ENCODE data around the gene CSNK1G1.
"Not testable (repeated sequence)": the region's sequence is repeated elsewhere in the genome, so short reads cannot be mapped to it uniquely, and the experiment has no call there.

The CSNK1G1 gene

GRCh38 chr15:64355944-64356709 lies at the start of gene CSNK1G1:
TSS of gene CSNK1G1 (minus strand) at chr15:64356173. CDS start at chr15:64300499, 55,674 bp downstream.
- no peaks in the 10 kb centered on the region for H3K9me3 ChIP-seq (ENCODE audit: control insufficient read depth, insufficient read depth, low read length)
- peak within 1 kb of the TSS; percentile 96 for H3K4me3 ChIP-seq (ENCODE audit: low read depth, low read length)
- peaks cover 2% of the 10 kb centered on the region for H3K4me1 ChIP-seq (ENCODE audit: control insufficient read depth, insufficient read depth, low read length)
- H3K36me3 ChIP-seq (ENCODE audit: control insufficient read depth, insufficient read depth, low read length) = no peaks in the 10 kb centered on the region
- H3K27me3 ChIP-seq (ENCODE audit: control insufficient read depth, insufficient read depth, low read length) = no peaks in the 10 kb centered on the region
- H3K9ac ChIP-seq (ENCODE audit: low read depth, low read length) = peak within 1 kb of the TSS; percentile 94

GRCh38 chr15:64400583-64400982 lies 44.6 kb upstream of the CSNK1G1 start:
- Histone ChIP-seq H3K27me3 (ENCODE audit: control insufficient read depth, insufficient read depth, low read length) (no peaks in the 10 kb centered on the region), H3K4me3 (ENCODE audit: low read depth, low read length) (no peak overlapping the region), H3K4me1 (ENCODE audit: control insufficient read depth, insufficient read depth, low read length) (no peaks in the 10 kb centered on the region), H3K9me3 (ENCODE audit: control insufficient read depth, insufficient read depth, low read length) (no peaks in the 10 kb centered on the region), H3K9ac (ENCODE audit: low read depth, low read length) (no peak overlapping the region), H3K36me3 (ENCODE audit: control insufficient read depth, insufficient read depth, low read length) (peaks cover 17% of the 10 kb centered on the region)

GRCh38 chr15:64398575-64398974 lies 42.6 kb upstream of the CSNK1G1 start:
- Histone ChIP-seq H3K4me1 (ENCODE audit: control insufficient read depth, insufficient read depth, low read length) (no peaks in the 10 kb centered on the region), H3K9ac (ENCODE audit: low read depth, low read length) (no peak overlapping the region), H3K9me3 (ENCODE audit: control insufficient read depth, insufficient read depth, low read length) (no peaks in the 10 kb centered on the region), H3K36me3 (ENCODE audit: control insufficient read depth, insufficient read depth, low read length) (peaks cover 13% of the 10 kb centered on the region), H3K27me3 (ENCODE audit: control insufficient read depth, insufficient read depth, low read length) (no peaks in the 10 kb centered on the region), H3K4me3 (ENCODE audit: low read depth, low read length) (no peak overlapping the region)

DNA sequence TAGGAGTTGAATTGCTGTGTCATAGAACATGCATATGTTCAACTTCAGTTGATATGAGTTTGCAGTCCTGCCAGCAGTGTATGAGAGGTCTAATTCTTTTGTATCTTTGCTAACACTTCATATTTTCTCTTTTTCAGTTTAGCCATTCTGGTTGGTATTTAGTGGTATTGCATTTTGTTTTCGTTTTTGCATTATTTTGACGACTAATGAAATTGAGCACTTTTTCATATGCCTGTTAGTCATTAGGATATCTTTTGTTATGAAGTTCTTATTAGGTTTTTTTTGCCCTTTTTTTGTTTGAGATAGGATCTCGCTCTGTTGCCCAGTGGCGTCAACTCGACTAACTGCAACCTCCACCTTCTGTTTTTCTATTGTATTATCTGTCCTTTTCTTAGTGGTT lies 40.8 kb upstream of the CSNK1G1 start:
- no peak overlapping the region for H3K4me3 ChIP-seq (ENCODE audit: low read depth, low read length)
- H3K36me3 ChIP-seq (ENCODE audit: control insufficient read depth, insufficient read depth, low read length) = peaks cover 15% of the 10 kb centered on the region
- no peaks in the 10 kb centered on the region for H3K9me3 ChIP-seq (ENCODE audit: control insufficient read depth, insufficient read depth, low read length)
- H3K9ac ChIP-seq (ENCODE audit: low read depth, low read length) = no peak overlapping the region
- no peaks in the 10 kb centered on the region for H3K27me3 ChIP-seq (ENCODE audit: control insufficient read depth, insufficient read depth, low read length)
- no peaks in the 10 kb centered on the region for H3K4me1 ChIP-seq (ENCODE audit: control insufficient read depth, insufficient read depth, low read length)

GRCh38 chr15:64392471-64392870 lies 36.5 kb upstream of the CSNK1G1 start:
- H3K4me1 ChIP-seq (ENCODE audit: control insufficient read depth, insufficient read depth, low read length); H3K4me3 ChIP-seq (ENCODE audit: low read depth, low read length); H3K9me3 ChIP-seq (ENCODE audit: control insufficient read depth, insufficient read depth, low read length); H3K27me3 ChIP-seq (ENCODE audit: control insufficient read depth, insufficient read depth, low read length); H3K9ac ChIP-seq (ENCODE audit: low read depth, low read length); H3K36me3 ChIP-seq (ENCODE audit: control insufficient read depth, insufficient read depth, low read length): not testable (repeated sequence)

GRCh38 chr15:64389036-64389435 lies 33.1 kb upstream of the CSNK1G1 start:
- Histone ChIP-seq H3K9ac (ENCODE audit: low read depth, low read length) (no peak overlapping the region), H3K4me3 (ENCODE audit: low read depth, low read length) (no peak overlapping the region), H3K4me1 (ENCODE audit: control insufficient read depth, insufficient read depth, low read length) (no peaks in the 10 kb centered on the region)

GRCh38 chr15:64387562-64388168 lies 31.7 kb upstream of the CSNK1G1 start, which contains the start of gene TRIP4:
TSS of gene TRIP4 (plus strand) at chr15:64387836. CDS start at chr15:64387864, 28 bp downstream.
- H3K4me1 ChIP-seq (ENCODE audit: control insufficient read depth, insufficient read depth, low read length) = no peaks in the 10 kb centered on the region
- peak within 1 kb of the TSS; percentile 91 for H3K9ac ChIP-seq (ENCODE audit: low read depth, low read length)
- H3K27me3 ChIP-seq (ENCODE audit: control insufficient read depth, insufficient read depth, low read length) = peaks cover 6% of the 10 kb centered on the region
- no peaks in the 10 kb centered on the region for H3K9me3 ChIP-seq (ENCODE audit: control insufficient read depth, insufficient read depth, low read length)
- H3K36me3 ChIP-seq (ENCODE audit: control insufficient read depth, insufficient read depth, low read length) = peaks cover 2% of the 10 kb centered on the region
- peak within 1 kb of the TSS; percentile 94 for H3K4me3 ChIP-seq (ENCODE audit: low read depth, low read length)

More at GRCh38 chr15:64389036-64389435, 33.1 kb upstream of the CSNK1G1 start:
- Histone ChIP-seq H3K27me3 (ENCODE audit: control insufficient read depth, insufficient read depth, low read length) (peaks cover 6% of the 10 kb centered on the region), H3K36me3 (ENCODE audit: control insufficient read depth, insufficient read depth, low read length) (peaks cover 2% of the 10 kb centered on the region), H3K9me3 (ENCODE audit: control insufficient read depth, insufficient read depth, low read length) (no peaks in the 10 kb centered on the region)

- Histone ChIP-seq H3K36me3 (ENCODE audit: control insufficient read depth, insufficient read depth, low read length) (no peaks in the 10 kb centered on the region), H3K4me1 (ENCODE audit: control insufficient read depth, insufficient read depth, low read length) (no peaks in the 10 kb centered on the region), H3K4me3 (ENCODE audit: low read depth, low read length) (no peak overlapping the region), H3K27me3 (ENCODE audit: control insufficient read depth, insufficient read depth, low read length) (peaks cover 6% of the 10 kb centered on the region), H3K9me3 (ENCODE audit: control insufficient read depth, insufficient read depth, low read length) (no peaks in the 10 kb centered on the region), H3K9ac (ENCODE audit: low read depth, low read length) (no peak overlapping the region)
Observed at GRCh38 chr15:64386291-64386690, 30.3 kb upstream of the CSNK1G1 start.

DNA sequence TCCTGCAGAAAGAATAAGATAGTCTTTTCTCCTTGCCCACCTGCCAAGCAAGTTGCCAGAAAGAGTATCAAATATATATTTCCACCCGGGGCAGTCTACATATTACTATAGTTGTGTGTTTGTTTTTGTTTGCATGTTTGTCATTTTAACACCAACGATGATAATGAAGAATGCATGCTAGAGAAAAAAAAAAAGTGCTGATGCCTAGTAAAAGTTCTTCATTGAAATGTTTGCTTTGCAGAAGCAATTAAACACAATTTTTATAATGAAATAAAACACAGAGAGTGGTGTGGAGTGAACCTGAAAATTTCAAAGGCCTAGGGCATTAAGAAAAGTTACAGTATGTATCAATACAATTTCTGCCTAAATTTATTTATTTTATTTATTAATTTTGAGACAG lies 27.8 kb upstream of the CSNK1G1 start:
- no peaks in the 10 kb centered on the region for H3K9me3 ChIP-seq (ENCODE audit: control insufficient read depth, insufficient read depth, low read length)
- H3K4me1 ChIP-seq (ENCODE audit: control insufficient read depth, insufficient read depth, low read length) = no peaks in the 10 kb centered on the region
- no peak overlapping the region for H3K9ac ChIP-seq (ENCODE audit: low read depth, low read length)
- H3K4me3 ChIP-seq (ENCODE audit: low read depth, low read length) = no peak overlapping the region
- no peaks in the 10 kb centered on the region for H3K36me3 ChIP-seq (ENCODE audit: control insufficient read depth, insufficient read depth, low read length)
- peaks cover 9% of the 10 kb centered on the region for H3K27me3 ChIP-seq (ENCODE audit: control insufficient read depth, insufficient read depth, low read length)

DNA sequence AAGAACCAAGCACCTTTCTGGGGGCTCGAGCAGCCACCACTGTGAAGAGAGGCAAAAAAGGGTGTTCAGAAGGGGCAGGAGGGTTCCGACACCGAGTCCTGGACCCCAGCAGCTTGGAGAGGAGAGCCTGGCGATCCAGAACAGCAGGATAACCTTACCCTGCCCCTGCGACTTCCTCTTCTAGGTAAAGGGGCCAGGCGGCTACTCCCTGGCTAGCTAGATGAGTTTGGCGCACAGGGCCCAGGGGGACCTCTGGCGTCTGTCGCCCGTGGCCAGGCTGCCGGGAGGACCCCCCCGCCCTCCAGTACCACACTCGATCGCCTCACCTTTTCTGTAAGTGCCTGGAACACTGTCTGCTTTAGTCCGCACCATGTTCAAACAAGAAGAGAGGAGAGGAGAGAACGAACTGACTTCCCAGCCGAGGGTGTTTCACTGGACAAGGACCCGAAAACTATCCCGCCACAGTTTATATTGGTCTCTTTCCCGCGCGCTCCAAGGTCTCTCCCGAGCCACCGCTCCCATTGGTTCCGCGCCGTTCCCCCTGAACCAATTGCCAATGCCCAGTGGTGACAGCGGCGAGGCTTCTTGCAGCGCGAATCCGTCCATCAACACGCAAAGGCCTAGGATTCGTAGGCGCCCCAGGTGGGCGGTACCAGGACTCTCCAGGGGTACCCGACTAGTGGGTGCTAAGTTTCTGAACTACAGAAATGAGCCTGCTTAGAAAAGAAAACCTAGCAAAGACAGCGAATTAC lies 25.2 kb upstream of the CSNK1G1 start, which contains the start of gene PCLAF:
Gene PCLAF (minus strand): TSS at position 442 of the 752 bp plus-strand sequence. CDS start 70 bp downstream, at position 372.
- Histone ChIP-seq H3K27me3 (ENCODE audit: control insufficient read depth, insufficient read depth, low read length) (peaks cover 9% of the 10 kb centered on the region), H3K4me3 (ENCODE audit: low read depth, low read length) (peak within 1 kb of the TSS; percentile 96), H3K9ac (ENCODE audit: low read depth, low read length) (peak within 1 kb of the TSS; percentile 79), H3K9me3 (ENCODE audit: control insufficient read depth, insufficient read depth, low read length) (no peaks in the 10 kb centered on the region), H3K36me3 (ENCODE audit: control insufficient read depth, insufficient read depth, low read length) (peaks cover 5% of the 10 kb centered on the region), H3K4me1 (ENCODE audit: control insufficient read depth, insufficient read depth, low read length) (no peaks in the 10 kb centered on the region)

DNA sequence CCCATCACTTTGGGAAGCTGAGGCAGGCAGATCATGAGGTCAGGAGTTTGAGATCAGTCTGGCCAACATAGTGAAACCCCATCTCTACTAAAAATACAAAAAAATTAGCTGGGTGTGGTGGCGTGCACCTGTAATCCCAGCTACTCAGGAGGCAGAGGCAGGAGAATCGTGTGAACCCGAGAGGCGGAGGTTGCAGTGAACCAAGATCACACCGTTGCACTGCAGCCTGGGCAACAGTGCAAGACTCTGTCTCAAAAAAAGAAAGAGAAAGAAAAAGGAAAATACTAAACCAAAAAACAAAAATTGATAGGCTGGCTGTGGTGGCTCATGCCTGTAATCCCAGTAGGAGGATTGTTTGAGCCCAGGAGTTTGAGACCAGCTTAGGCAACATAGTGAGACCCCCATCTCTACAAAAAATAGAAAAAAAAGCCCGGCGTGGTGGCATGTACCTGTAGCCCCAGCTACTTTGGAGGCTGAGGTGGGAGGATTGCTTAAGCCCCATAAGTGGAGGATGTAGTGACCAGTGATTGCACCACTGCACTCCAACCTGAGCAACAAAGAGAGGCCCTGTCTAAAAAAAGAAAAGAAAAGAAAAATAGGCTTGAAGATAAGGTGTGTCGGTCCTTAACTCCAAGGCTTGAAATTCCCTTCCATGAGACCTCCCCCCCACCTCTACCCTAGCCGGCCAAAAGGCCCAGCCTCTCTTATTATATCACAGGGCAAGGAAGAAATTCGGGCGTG lies 24.3 kb upstream of the CSNK1G1 start:
- H3K4me1 ChIP-seq (ENCODE audit: control insufficient read depth, insufficient read depth, low read length); H3K27me3 ChIP-seq (ENCODE audit: control insufficient read depth, insufficient read depth, low read length); H3K9me3 ChIP-seq (ENCODE audit: control insufficient read depth, insufficient read depth, low read length); H3K36me3 ChIP-seq (ENCODE audit: control insufficient read depth, insufficient read depth, low read length): not testable (repeated sequence)
- peak overlapping the region; percentile 79 for H3K9ac ChIP-seq (ENCODE audit: low read depth, low read length)
- peak overlapping the region; percentile 96 for H3K4me3 ChIP-seq (ENCODE audit: low read depth, low read length)
